GM12878 (cell line): ENCODE measurements around the gene CCDC47. TPM values are rescaled to one million over a fixed set of nuclear protein-coding genes. Genes with fewer than 3 reads are reported as not detected.
A peak's percentile ranks its signal among the peaks of the same experiment; 100 is the strongest.

Experiments
- ATAC-seq: fragments of 200-7000 bp; cut with Tn5 transposase; 3 replicates; pipeline ENCODE4 v1.9.1; 2020; ENCODE audit warnings: mild to moderate bottlenecking, moderate library complexity
- Bru-seq: library from RNA; stranded (reverse); fragments of 400-500 nt; gene quantifications from one replicate; lab custom pipeline; 2021; lab: Mats Ljungman, UMichigan
- BruChase-seq, 2 experiments: library from RNA; stranded (reverse); fragments of 400-500 nt; gene quantifications; one replicate each; lab custom pipeline; 2021; lab: Mats Ljungman, UMichigan
- BruUV-seq: library from RNA; stranded (reverse); fragments of 400-500 nt; replicated peaks from 2 replicates; lab custom pipeline; 2021; lab: Mats Ljungman, UMichigan
- CTCF ChIA-PET: fragments of 300-600 bp; sonication (Branson Sonifier 250); formaldehyde crosslinking; extraction: SDS; loops from one replicate; lab custom pipeline; 2021; ENCODE audit warnings: inconsistent platforms; lab: Yijun Ruan, JAX
- POLR2A ChIA-PET: fragments of 350-600 bp; formaldehyde crosslinking; extraction: SDS; loops from one replicate; lab custom pipeline; 2021; ENCODE audit warnings: inconsistent platforms; lab: Charles Lee
- RAD21 ChIA-PET: fragments of 300-600 bp; sonication (Branson Sonifier 250); formaldehyde crosslinking; loops from one replicate; lab custom pipeline; 2023; ENCODE audit warnings: antibody characterized with exemption; ENCODE audit not compliant: unreplicated experiment; lab: Charles Lee
- SMC1A ChIA-PET: fragments of 300-600 bp; sonication (Branson Sonifier 250); formaldehyde crosslinking; loops from one replicate; lab custom pipeline; 2023; ENCODE audit not compliant: unreplicated experiment, uncharacterized antibody; lab: Charles Lee
- DNase-seq: peaks from one replicate; pipeline ENCODE4 v3.0.0-alpha.2; 2011; ENCODE audit warnings: low read depth, low spot score
- FAIRE-seq: peaks from 3 replicates; lab custom pipeline; 2011; peaks lifted over from hg19 to GRCh38; lab: Jason Lieb, UNC
- H2AFZ ChIP-seq: 2 replicates; pipeline ENCODE4 v1.6.0; 2011; ENCODE audit warnings: low read depth, low read length, control low read depth; ENCODE audit not compliant: control insufficient read depth
- H3K27ac ChIP-seq: 2 replicates; pipeline ENCODE4 v1.5.1; 2011; ENCODE audit warnings: control low read depth; ENCODE audit not compliant: control insufficient read depth, insufficient read depth
- H3K27me3 ChIP-seq, 2 experiments: replicated peaks in 1 of 2; 2 replicates each; pipeline versions ENCODE4 v1.6.0 to v1.6.1; 2011; ENCODE audit warnings: low read length in 1 of 2; ENCODE audit not compliant: control insufficient read depth in 2 of 2, insufficient read depth in 2 of 2
- H3K36me3 ChIP-seq, 2 experiments: 2 replicates each; pipeline ENCODE4 v1.5.1; 2011; ENCODE audit warnings: low read length in 1 of 2; ENCODE audit not compliant: control insufficient read depth in 2 of 2, insufficient read depth in 2 of 2
- H3K4me1 ChIP-seq: 2 replicates; pipeline ENCODE4 v1.6.1; 2011; ENCODE audit warnings: mild to moderate bottlenecking, low read length, moderate library complexity, mixed read lengths; ENCODE audit not compliant: control insufficient read depth, insufficient read depth
- H3K4me2 ChIP-seq: 2 replicates; pipeline ENCODE4 v1.6.0; 2011; ENCODE audit warnings: control low read depth; ENCODE audit not compliant: control insufficient read depth, insufficient read depth
- H3K4me3 ChIP-seq: fragments of 200-600 bp; sonication (generic); 2 replicates; pipeline ENCODE4 v1.5.1; 2016
- H3K79me2 ChIP-seq: 2 replicates; pipeline ENCODE4 v1.6.0; 2011; ENCODE audit warnings: low read length; ENCODE audit not compliant: control insufficient read depth, insufficient read depth
- H3K9ac ChIP-seq: 2 replicates; pipeline ENCODE4 v1.8.0; 2011; ENCODE audit warnings: low read length, control low read depth, mixed read lengths; ENCODE audit not compliant: control insufficient read depth, insufficient read depth
- H3K9me3 ChIP-seq: replicated peaks from 3 replicates; pipeline ENCODE4 v1.5.1; 2011; ENCODE audit warnings: mild to moderate bottlenecking, low read length; ENCODE audit not compliant: control insufficient read depth, insufficient read depth
- H4K20me1 ChIP-seq: 2 replicates; pipeline ENCODE4 v1.6.0; 2011; ENCODE audit not compliant: control insufficient read depth, insufficient read depth
- ATF7 ChIP-seq: fragments of 450-650 bp; IDR thresholded peaks from 2 replicates; pipeline ENCODE4 v1.6.1; 2016; ENCODE audit warnings: low read depth, mild to moderate bottlenecking
- BCLAF1 ChIP-seq: fragments of 450-650 bp; IDR thresholded peaks from 2 replicates; pipeline ENCODE4 v1.6.1; 2017; ENCODE audit warnings: antibody characterized with exemption, mild to moderate bottlenecking, moderate library complexity
- CBX3 ChIP-seq: fragments of 200-600 bp; sonication (generic); IDR thresholded peaks from 2 replicates; pipeline ENCODE4 v1.6.1; 2016; ENCODE audit warnings: low read depth, borderline replicate concordance
- ELK1 ChIP-seq: IDR thresholded peaks from 2 replicates; pipeline ENCODE4 v1.6.1; 2012; ENCODE audit warnings: low read depth, low read length, improper control_type of control experiment
- HDAC6 ChIP-seq: fragments of 200-600 bp; sonication (generic); IDR thresholded peaks from one replicate; pipeline ENCODE4 v1.8.0; 2017; ENCODE audit warnings: antibody characterized with exemption; ENCODE audit not compliant: unreplicated experiment
- MAX ChIP-seq: IDR thresholded peaks from 2 replicates; pipeline ENCODE4 v1.6.1; 2012; ENCODE audit warnings: low read depth, low read length, improper control_type of control experiment
- NR2C1 ChIP-seq: fragments of 450-650 bp; IDR thresholded peaks from 2 replicates; pipeline ENCODE4 v1.6.1; 2017; ENCODE audit warnings: antibody characterized with exemption, mild to moderate bottlenecking, moderate library complexity
- RAD21 ChIP-seq: IDR thresholded peaks from 2 replicates; pipeline ENCODE4 v1.6.1; 2011; ENCODE audit warnings: mild to moderate bottlenecking, low read depth, low read length, moderate library complexity; ENCODE audit not compliant: insufficient read depth
- STAT1 ChIP-seq: fragments of 450-650 bp; conservative IDR thresholded peaks from 2 replicates; pipeline ENCODE4 v1.6.1; 2014; ENCODE audit warnings: antibody characterized with exemption, mild to moderate bottlenecking
- TCF12 ChIP-seq: IDR thresholded peaks from 2 replicates; pipeline ENCODE4 v1.6.1; 2011; ENCODE audit warnings: low read depth, mild to moderate bottlenecking, low read length
- TCF7 ChIP-seq: IDR thresholded peaks from 2 replicates; pipeline ENCODE4 v1.6.1; 2014; ENCODE audit warnings: antibody characterized with exemption, borderline replicate concordance
- ZZZ3 ChIP-seq: IDR thresholded peaks from 2 replicates; pipeline ENCODE4 v1.6.1; 2011; ENCODE audit warnings: low read depth; ENCODE audit not compliant: control insufficient read depth, insufficient read length
- WGBS: methylation state at CpG from one replicate; pipeline ENCODE4 v1.1.6; 2016; ENCODE audit warnings: low lambda C conversion rate; ENCODE audit not compliant: insufficient replicate concordance, insufficient coverage; ENCODE audit errors: missing lambda C conversion rate; 5-methylcytosine and 5-hydroxymethylcytosine counted together
- in situ Hi-C: fragments of 300-500 bp; cut with MboI; formaldehyde crosslinking; loops from 9 replicates; pipeline ENCODE4 v1.14.3; 2018; ENCODE audit warnings: mixed read lengths
- intact Hi-C: fragments of 100-400 bp; cut with micrococcal nuclease; formaldehyde crosslinking; loops from one replicate; pipeline ENCODE4 v1.14.2; 2022; ENCODE audit not compliant: unreplicated experiment
- long read RNA-seq, 2 experiments: library from polyadenylated mRNA; unstranded; transcript quantifications; one replicate each; pipeline ENCODE4 v2.0.0, GENCODE V29; 2019 to 2020
- polyA minus RNA-seq, 3 experiments: library from RNA; depleted of rRNA, polyadenylated mRNA; stranded (reverse); fragments of >200 nt; gene quantifications; 2 replicates each; pipeline ENCODE4 v1.2.3, GENCODE V29; 2011
- polyA plus RNA-seq, 11 experiments: library from polyadenylated mRNA; depleted of rRNA in 4 of 11; unstranded in 6 of 11; stranded (reverse) in 5 of 11; fragments of >200 nt; fragmentation: Nextera tagmentation in 4 of 11; fragmentation: Illumina TruSeq in 1 of 11; extraction: Ambion mirVana in 4 of 11; extraction: Trizol in 1 of 11; gene quantifications; 1 replicate in 1 of 11; 2 replicates in 10 of 11; pipeline versions ENCODE4 v1.2.1 to v1.2.3, GENCODE V29; 2011 to 2016; ENCODE audit warnings: inconsistent platforms in 2 of 11, missing spikeins in 2 of 11, low read depth in 1 of 11
- total RNA-seq, 4 experiments: library from RNA; depleted of rRNA in 3 of 4; stranded (reverse); fragments of >200 nt in 3 of 4; fragmentation: Illumina TruSeq in 1 of 4; extraction: Trizol in 1 of 4; gene quantifications; 2 replicates each; pipeline versions ENCODE4 v1.2.1 to v1.2.3, GENCODE V29; 2013 to 2021

CCDC47 gene
- total RNA-seq (2013; cell fraction: nucleolus; rRNA removed), result 75.2 and 76.4 TPM in 2 replicates
- 41.3 and 44.3 TPM in 2 replicates for total RNA-seq (2014; rRNA removed)
- total RNA-seq (2014; rRNA removed; fragmentation: Illumina TruSeq; extraction: Trizol), result 70.5 and 79.2 TPM in 2 replicates
- 59.2 and 63.9 TPM in 2 replicates for total RNA-seq (2021)
- 38.9 TPM for polyA plus RNA-seq (2011; ENCODE audit: low read depth)
- polyA plus RNA-seq (2011; rRNA removed), result 67.9 and 92.7 TPM in 2 replicates
- 32.4 and 34.2 TPM in 2 replicates for polyA plus RNA-seq (2011; cell fraction: cytosol; rRNA removed)
- 23.8 and 24.3 TPM in 2 replicates for polyA plus RNA-seq (2011; cell fraction: nucleus; rRNA removed)
- polyA plus RNA-seq (2012), result 43.0 and 51.1 TPM in 2 replicates
- polyA plus RNA-seq (2014; fragmentation: Illumina TruSeq; extraction: Trizol), result 81.4 and 108 TPM in 2 replicates
- polyA plus RNA-seq (2014; fragmentation: Nextera tagmentation; extraction: Ambion mirVana), result 10 to 100 TPM; 13.6 to 17.4 TPM
- polyA plus RNA-seq (2014; rRNA removed), result 52.2 and 56.8 TPM in 2 replicates
- 10 to 100 TPM; 55.8 to 61.0 TPM for polyA plus RNA-seq (2016; fragmentation: Nextera tagmentation; extraction: Ambion mirVana)
- 51.8 and 78.9 TPM in 2 replicates for polyA minus RNA-seq (2011; rRNA and poly(A)+ RNA removed)
- polyA minus RNA-seq (2011; cell fraction: cytosol; rRNA and poly(A)+ RNA removed), result 18.8 and 25.7 TPM in 2 replicates
- polyA minus RNA-seq (2011; cell fraction: nucleus; rRNA and poly(A)+ RNA removed), result 12.6 and 20.8 TPM in 2 replicates
- Bru-seq, nascent RNA, result percentile 86 among the genes with signal in this experiment
- BruChase-seq, experiment 1, labeled RNA remaining after a 6-hour chase, result percentile 94 among the genes with signal in this experiment
- BruChase-seq, experiment 2, labeled RNA remaining after a 2-hour chase, result percentile 94 among the genes with signal in this experiment
- long read RNA-seq, experiment 1, transcript CCDC47-201 (13 exons, 3,466 nt), result major isoform, 53 of 66 reads
- long read RNA-seq, experiment 1, partial matches to known transcripts, result 4 of 66 reads
- long read RNA-seq, experiment 1, other reads (novel, unspliced or antisense), result 6 of 66 reads
- long read RNA-seq, experiment 2, transcript CCDC47-204 (12 exons, 1,719 nt), result minor isoform, 35 of 482 reads
- long read RNA-seq, experiment 2, transcript CCDC47-201 (13 exons, 3,466 nt), result major isoform, 324 of 482 reads
- long read RNA-seq, experiment 2, partial matches to known transcripts, result 94 of 482 reads
- long read RNA-seq, experiment 2, other reads (novel, unspliced or antisense), result 28 of 482 reads

- no peaks in the 10 kb centered on the region for H3K27me3 ChIP-seq
- H2AFZ ChIP-seq, result peak within 1 kb of the TSS; percentile 84
- in situ Hi-C loops (no loop called here), intact Hi-C loops (loop anchor here (1.0 to 10.0 kb wide), 5 partner anchors 32 to 149 kb away; partner anchors contain the start of genes FTSJ3, MAP3K3, PSMC5 and SMARCD2)
- peak within 1 kb of the TSS; percentile 94 for H3K9ac ChIP-seq
- ATAC-seq, result peak; percentile 90
- FAIRE-seq, result peak; percentile 93
- peak within 1 kb of the TSS; percentile 73 for H3K4me2 ChIP-seq
- peaks cover 0 to 7% of the 10 kb centered on the region in 2 experiments; a peak in 2 of 4 replicates for H3K36me3 ChIP-seq
- BruUV-seq, result no TSS peak
- peak; percentile 98 for DNase-seq
- H4K20me1 ChIP-seq, result peaks cover 3% of the 10 kb centered on the region
- RAD21 ChIA-PET, result interaction anchor here (0.6 to 3.6 kb wide), 15 partner anchors 9 to 367 kb away, joined by 3 to 20 read pairs (median 4); partner anchors contain the start of genes MAP3K3 and STRADA
- peak within 1 kb of the TSS; percentile 84 for H3K27ac ChIP-seq
- peaks cover 90% of the 10 kb centered on the region for H3K79me2 ChIP-seq
- H3K4me3 ChIP-seq, result peak within 1 kb of the TSS; percentile 100
- SMC1A ChIA-PET, result interaction anchor here (1.0 to 2.0 kb wide), 8 partner anchors 10 to 75 kb away, joined by 3 to 10 read pairs (median 4); no protein-coding TSS in a partner anchor
- H3K9me3 ChIP-seq, result no peaks in the 10 kb centered on the region
- 1% methylated on average over 73 of the region's 74 CpGs for WGBS
- POLR2A ChIA-PET, result interaction anchor here (0.6 to 6.1 kb wide), 19 partner anchors 9 to 152 kb away, joined by 3 to 49 read pairs (median 5); partner anchors contain the start of genes FTSJ3, MAP3K3, PSMC5 and SMARCD2
- peaks cover 3% of the 10 kb centered on the region for H3K4me1 ChIP-seq
- CTCF ChIA-PET, result interaction anchor here (0.7 to 2.5 kb wide), 7 partner anchors 11 to 76 kb away, joined by 3 to 8 read pairs (median 5); no protein-coding TSS in a partner anchor
- TF ChIP-seq STAT1 (peak; percentile 80; the same call in 1 of the 2 replicates), CBX3 (no peak), MAX (peak; percentile 100), ELK1 (peak; percentile 70; the same call in 1 of the 2 replicates), ATF7 (peak; percentile 99), HDAC6 (peak; percentile 40), TCF7 (no peak), BCLAF1 (no peak), NR2C1 (peak; percentile 100), ZZZ3 (no peak), RAD21 (no peak), TCF12 (peak; percentile 51; the same call in 1 of the 2 replicates)
Measured at GRCh38 chr17:63773272-63774140, at the start of gene CCDC47. TSS of gene CCDC47 (minus strand) at chr17:63773597. CDS start at chr17:63766175, 7,422 bp downstream.
